OCI-LY7 (cell line): Measurements from ENCODE around the gene PAWR. TPM values are rescaled to one million over a fixed set of nuclear protein-coding genes. Genes with fewer than 3 reads are reported as not detected.
"Not testable (repeated sequence)": the region's sequence is repeated elsewhere in the genome, so short reads cannot be mapped to it uniquely, and the experiment has no call there.

Source experiments
- BruUV-seq: library from RNA; stranded (reverse); fragments of 400-500 nt; replicated peaks from 2 replicates; lab custom pipeline; 2021; lab: Mats Ljungman, UMichigan
- CTCF ChIA-PET: fragments of 300-600 bp; sonication (Branson Sonifier 250); formaldehyde crosslinking; loops from one replicate; lab custom pipeline; 2022; ENCODE audit warnings: antibody characterized with exemption; ENCODE audit not compliant: unreplicated experiment; lab: Charles Lee
- POLR2A ChIA-PET: fragments of 300-600 bp; sonication (Branson Sonifier 250); formaldehyde crosslinking; loops from one replicate; lab custom pipeline; 2022; ENCODE audit warnings: antibody characterized with exemption; lab: Charles Lee
- DNase-seq: peaks from one replicate; pipeline ENCODE4 v3.0.0-alpha.2; 2015; ENCODE audit warnings: low spot score
- H2AFZ ChIP-seq: fragments of 200-600 bp; sonication (generic), shearing (Covaris generic); 2 replicates; pipeline ENCODE4 v1.6.1; 2014; ENCODE audit warnings: mild to moderate bottlenecking, antibody characterized with exemption, low read length, moderate library complexity
- H3K27ac ChIP-seq: fragments of 200-600 bp; sonication (generic); 2 replicates; pipeline ENCODE4 v1.5.1; 2014; ENCODE audit warnings: mixed run types, low read depth, mild to moderate bottlenecking, moderate library complexity, low read length, inconsistent platforms; ENCODE audit not compliant: poor library complexity, severe bottlenecking
- H3K36me3 ChIP-seq: fragments of 200-600 bp; sonication (generic); 2 replicates; pipeline ENCODE4 v1.6.1; 2014; ENCODE audit warnings: mild to moderate bottlenecking, antibody characterized with exemption, low read length, moderate library complexity, mixed read lengths; ENCODE audit not compliant: insufficient read depth
- H3K4me1 ChIP-seq: fragments of 200-600 bp; sonication (generic); 2 replicates; pipeline ENCODE4 v1.5.1; 2014; ENCODE audit warnings: mild to moderate bottlenecking, low read length; ENCODE audit not compliant: insufficient read depth, poor library complexity, severe bottlenecking
- H3K4me2 ChIP-seq: fragments of 200-600 bp; sonication (generic); 2 replicates; pipeline ENCODE4 v1.6.1; 2014; ENCODE audit warnings: mild to moderate bottlenecking, low read length
- H3K4me3 ChIP-seq: fragments of 200-600 bp; sonication (generic); 2 replicates; pipeline ENCODE4 v1.5.1; 2014; ENCODE audit warnings: mild to moderate bottlenecking, low read depth, low read length; ENCODE audit not compliant: poor library complexity, severe bottlenecking
- H3K79me2 ChIP-seq: fragments of 200-600 bp; sonication (generic); 2 replicates; pipeline ENCODE4 v1.6.1; 2016; ENCODE audit warnings: low read depth, mild to moderate bottlenecking, low read length, moderate library complexity, mixed read lengths; ENCODE audit not compliant: insufficient read depth
- H3K9me2 ChIP-seq: fragments of 200-600 bp; sonication (generic); 2 replicates; pipeline ENCODE4 v1.6.1; 2016; ENCODE audit warnings: mild to moderate bottlenecking, low read length, mixed read lengths; ENCODE audit not compliant: insufficient read depth
- H3K9me3 ChIP-seq: fragments of 200-600 bp; sonication (generic); 2 replicates; pipeline ENCODE4 v1.6.1; 2014; ENCODE audit warnings: mild to moderate bottlenecking, mixed run types, low read length, mixed read lengths
- H4K20me1 ChIP-seq: fragments of 200-600 bp; sonication (generic); 2 replicates; pipeline ENCODE4 v1.6.1; 2014; ENCODE audit warnings: mild to moderate bottlenecking, antibody characterized with exemption, low read length, moderate library complexity, mixed read lengths; ENCODE audit not compliant: insufficient read depth
- CTCF ChIP-seq: fragments of 200-600 bp; sonication (generic); conservative IDR thresholded peaks from 2 replicates; pipeline ENCODE4 v1.5.1; 2014; ENCODE audit warnings: mild to moderate bottlenecking, antibody characterized with exemption, low read length, moderate library complexity, mixed read lengths
- EZH2phosphoT487 ChIP-seq: fragments of 200-600 bp; sonication (generic); IDR thresholded peaks from 2 replicates; pipeline ENCODE4 v1.6.1; 2018; ENCODE audit warnings: low read depth, borderline replicate concordance, mild to moderate bottlenecking, mixed run types, antibody characterized with exemption, low read length, moderate library complexity, mixed read lengths
- intact Hi-C: fragments of 100-400 bp; cut with micrococcal nuclease; formaldehyde crosslinking; loops from one replicate; pipeline ENCODE4 v1.10.0; 2022; ENCODE audit not compliant: unreplicated experiment
- total RNA-seq, 2 experiments: library from RNA; depleted of rRNA in 1 of 2; stranded (reverse); fragments of >200 nt in 1 of 2; shearing (Covaris generic) in 1 of 2; gene quantifications; 2 replicates each; pipeline ENCODE4 v1.2.3, GENCODE V29; 2014 to 2022

PAWR gene
- total RNA-seq, 2 experiments from 2014 or later: 107 to 186 TPM

GRCh38 chr12:79650440-79650839, 40.3 kb downstream of the PAWR start:
- ChIA-PET CTCF (no interaction called here), POLR2A (no interaction called here)
- TF ChIP-seq EZH2phosphoT487 (no peak), CTCF (no peak)
- peaks cover 69% of the 10 kb centered on the region for H3K79me2 ChIP-seq
- no peak overlapping the region for H3K27ac ChIP-seq
- no peaks in the 10 kb centered on the region for H4K20me1 ChIP-seq
- peaks cover 42% of the 10 kb centered on the region for H3K36me3 ChIP-seq
- intact Hi-C loops: no loop called here
- H3K4me3 ChIP-seq: no peak overlapping the region
- H3K9me3 ChIP-seq: peaks cover 5% of the 10 kb centered on the region; the same call in 1 of the 2 replicates
- no peak overlapping the region for H3K4me2 ChIP-seq
- no peak for DNase-seq
- H3K4me1 ChIP-seq: no peaks in the 10 kb centered on the region
- no peaks in the 10 kb centered on the region for H3K9me2 ChIP-seq
- no TSS peak for BruUV-seq
- H2AFZ ChIP-seq: no peak overlapping the region

- no peak for DNase-seq
- Histone ChIP-seq H3K9me2 (no peaks in the 10 kb centered on the region), H2AFZ (no peak overlapping the region), H3K4me2 (no peak overlapping the region), H3K4me1 (no peaks in the 10 kb centered on the region), H3K79me2 (peaks cover 71% of the 10 kb centered on the region), H3K27ac (no peak overlapping the region), H3K9me3 (peaks cover 5% of the 10 kb centered on the region; the same call in 1 of the 2 replicates), H3K4me3 (no peak overlapping the region), H4K20me1 (peaks cover 6% of the 10 kb centered on the region; the same call in 1 of the 2 replicates), H3K36me3 (peaks cover 31% of the 10 kb centered on the region)
- POLR2A ChIA-PET: interaction anchor here (0.5 to 1.2 kb wide), 4 partner anchors 14 to 1312 kb away, joined by 3 to 6 read pairs (median 4); no protein-coding TSS in a partner anchor
- TF ChIP-seq EZH2phosphoT487 (no peak), CTCF (no peak)
- CTCF ChIA-PET: no interaction called here
- no TSS peak for BruUV-seq
- intact Hi-C loops: no loop called here
Observed at GRCh38 chr12:79648881-79649280, 41.9 kb downstream of the PAWR start.

DNA sequence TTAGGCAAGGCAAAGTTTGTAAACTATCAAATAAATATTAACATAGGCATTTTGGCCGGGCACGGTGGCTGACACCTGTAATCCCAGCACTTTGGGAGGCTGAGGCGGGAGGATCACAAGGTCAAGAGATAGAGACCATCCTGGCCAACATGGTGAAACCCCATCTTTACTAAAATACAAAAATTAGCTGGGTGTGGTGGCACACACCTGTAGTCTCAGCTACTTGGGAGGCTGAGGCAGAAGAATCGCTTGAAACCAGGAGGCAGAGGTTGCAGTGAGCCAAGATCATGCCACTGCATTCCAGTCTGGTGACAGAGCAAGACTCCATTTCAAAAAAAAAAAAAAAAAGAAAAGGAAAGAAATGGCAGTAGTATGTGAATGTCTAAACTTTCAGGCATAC, 43.9 kb downstream of the PAWR start:
- CTCF ChIA-PET, H3K4me2 ChIP-seq, H3K9me3 ChIP-seq, DNase-seq, H2AFZ ChIP-seq, BruUV-seq, intact Hi-C loops, H3K9me2 ChIP-seq, H3K4me1 ChIP-seq, H3K4me3 ChIP-seq, H3K27ac ChIP-seq: not testable (repeated sequence)
- H3K79me2 ChIP-seq: peaks cover 82% of the 10 kb centered on the region
- peaks cover 17% of the 10 kb centered on the region for H4K20me1 ChIP-seq
- POLR2A ChIA-PET: interaction anchor here (0.6 to 1.0 kb wide), 5 partner anchors 9 to 1172 kb away, joined by 3 to 4 read pairs (median 3); no protein-coding TSS in a partner anchor
- H3K36me3 ChIP-seq: peaks cover 42% of the 10 kb centered on the region
